Parathyroid adenoma (tissue), 2 donors: Measurements from ENCODE around the gene KCNE4.

Source experiments
- H2AFZ ChIP-seq: fragments of 300-600 bp; sonication (generic); one replicate; pipeline ENCODE4 v1.7.0; 2017; ENCODE audit warnings: antibody characterized with exemption, mild to moderate bottlenecking
- H3K27ac ChIP-seq: fragments of 300-600 bp; sonication (generic); one replicate; pipeline ENCODE4 v1.7.0; 2017
- H3K27me3 ChIP-seq: fragments of 300-600 bp; sonication (generic); one replicate; pipeline ENCODE4 v1.7.0; 2017; ENCODE audit warnings: low read length; ENCODE audit not compliant: control insufficient read depth, insufficient read depth
- H3K36me3 ChIP-seq: fragments of 300-600 bp; sonication (generic); one replicate; pipeline ENCODE4 v1.7.0; 2017; ENCODE audit warnings: low read length; ENCODE audit not compliant: control insufficient read depth, insufficient read depth
- H3K4me1 ChIP-seq: fragments of 300-600 bp; sonication (generic); one replicate; pipeline ENCODE4 v1.7.0; 2017; ENCODE audit warnings: control low read depth
- H3K4me2 ChIP-seq: fragments of 300-600 bp; sonication (generic); one replicate; pipeline ENCODE4 v1.7.0; 2017; ENCODE audit warnings: low read length
- H3K4me3 ChIP-seq: fragments of 300-600 bp; sonication (generic); one replicate; pipeline ENCODE4 v1.7.0; 2017; ENCODE audit warnings: low read depth, low read length
- H3K79me2 ChIP-seq: fragments of 300-600 bp; sonication (generic); one replicate; pipeline ENCODE4 v1.7.0; 2017; ENCODE audit warnings: control low read depth
- H3K9ac ChIP-seq: fragments of 300-600 bp; sonication (generic); one replicate; pipeline ENCODE4 v1.7.0; 2017; ENCODE audit warnings: mild to moderate bottlenecking
- H3K9me3 ChIP-seq: fragments of 300-600 bp; sonication (generic); one replicate; pipeline ENCODE4 v1.7.0; 2017; ENCODE audit warnings: low read length; ENCODE audit not compliant: control insufficient read depth
- CTCF ChIP-seq: fragments of 300-600 bp; sonication (generic); IDR thresholded peaks from one replicate; pipeline ENCODE4 v1.7.0; 2017; ENCODE audit warnings: antibody characterized with exemption, mild to moderate bottlenecking
- donor health status: primary hyperparathyroidism.

The KCNE4 gene

GRCh38 chr2:223032187-223033142 is 19.5 kb upstream of the KCNE4 start:
- Histone ChIP-seq H3K4me1 (no peaks in the 10 kb centered on the region), H3K4me3 (no peak overlapping the region), H3K36me3 (no peaks in the 10 kb centered on the region), H3K27me3 (no peaks in the 10 kb centered on the region), H3K79me2 (no peaks in the 10 kb centered on the region), H3K4me2 (no peak overlapping the region), H3K27ac (no peak overlapping the region), H2AFZ (no peak overlapping the region), H3K9ac (no peak overlapping the region), H3K9me3 (no peaks in the 10 kb centered on the region)
- TF ChIP-seq CTCF, result no peak

- Histone ChIP-seq H3K4me3 (no peak overlapping the region), H3K79me2 (no peaks in the 10 kb centered on the region)
- no peak for TF ChIP-seq CTCF
Measured at GRCh38 chr2:223034221-223034975, 17.6 kb upstream of the KCNE4 start.

GRCh38 chr2:223036790-223037444 is 15.1 kb upstream of the KCNE4 start:
- Histone ChIP-seq H3K27me3 (no peaks in the 10 kb centered on the region), H3K4me3 (no peak overlapping the region), H3K9me3 (no peaks in the 10 kb centered on the region), H3K9ac (no peak overlapping the region), H3K79me2 (no peaks in the 10 kb centered on the region), H3K36me3 (no peaks in the 10 kb centered on the region), H2AFZ (no peak overlapping the region), H3K4me2 (no peak overlapping the region), H3K27ac (no peak overlapping the region), H3K4me1 (no peaks in the 10 kb centered on the region)
- no peak for TF ChIP-seq CTCF

More at GRCh38 chr2:223034221-223034975, 17.6 kb upstream of the KCNE4 start:
- Histone ChIP-seq H3K4me2 (no peak overlapping the region), H3K9ac (no peak overlapping the region), H3K9me3 (no peaks in the 10 kb centered on the region), H3K36me3 (no peaks in the 10 kb centered on the region), H2AFZ (no peak overlapping the region), H3K27me3 (no peaks in the 10 kb centered on the region), H3K4me1 (no peaks in the 10 kb centered on the region), H3K27ac (no peak overlapping the region)

- Histone ChIP-seq H3K27me3 (no peaks in the 10 kb centered on the region), H3K79me2 (no peaks in the 10 kb centered on the region), H3K9ac (no peak overlapping the region), H3K9me3 (no peaks in the 10 kb centered on the region), H3K4me1 (no peaks in the 10 kb centered on the region), H3K4me2 (no peak overlapping the region), H3K36me3 (no peaks in the 10 kb centered on the region), H3K27ac (no peak overlapping the region), H3K4me3 (no peak overlapping the region), H2AFZ (no peak overlapping the region)
- no peak for TF ChIP-seq CTCF
Measured at GRCh38 chr2:223037445-223037800, 14.6 kb upstream of the KCNE4 start.
